ENCODE results near the gene PSTPIP1. TPM values are rescaled to one million over a fixed set of nuclear protein-coding genes. Genes with fewer than 3 reads are reported as not detected.

PSTPIP1 gene
- total and polyA plus RNA-seq, 9 of the 15 experiments (the other 6 are each of a cell fraction or from before 2014, with no cell fraction given) = not detected

GRCh38 chr15:77057072-77057471, 62.1 kb downstream of the PSTPIP1 start:
- H3K9ac ChIP-seq (ENCODE audit: insufficient read depth in 1 of 2, low read depth in 2 of 2, low read length in 2 of 2) = no peak overlapping the region
- peaks cover 0 to 5% of the 10 kb centered on the region in 2 experiments; a peak in 1 of 5 replicates for H3K4me1 ChIP-seq (replicated peaks in 1 of 2; ENCODE audit: control insufficient read depth in 2 of 2, insufficient read depth in 2 of 2, low read length in 2 of 2)
- WGBS (ENCODE audit: insufficient coverage, low coverage, missing lambda C conversion rate) = 93% methylated on average over 1 of the region's 1 CpG
- no peaks in the 10 kb centered on the region for H3K9me1 ChIP-seq (ENCODE audit: control insufficient read depth, insufficient read depth, low read length)
- ATAC-seq (no peak), FAIRE-seq (no peak), DNase-seq (ENCODE audit: extremely low read depth in 1 of 4, low spot score in 3 of 4) (no peak)
- H3K27me3 ChIP-seq (ENCODE audit: control insufficient read depth in 2 of 2, insufficient read depth in 2 of 2, low read length in 2 of 2) = no peaks in the 10 kb centered on the region
- ChIA-PET CTCF (ENCODE audit: low intra/inter-chr PET ratio) (no interaction called here), POLR2A (interaction anchor here (1.6 kb wide), 1 partner anchor 13 kb away, joined by 8 read pairs; no protein-coding TSS in a partner anchor)
- no peaks in the 10 kb centered on the region for H4K20me1 ChIP-seq (replicated peaks; ENCODE audit: control insufficient read depth, insufficient read depth, low read length)
- BruUV-seq (replicated peaks) = no TSS peak
- H3K4me2 ChIP-seq (ENCODE audit: insufficient read depth, low read length) = no peak overlapping the region
- no peak overlapping the region for H2AFZ ChIP-seq (ENCODE audit: low read depth, low read length)
- no peaks in the 10 kb centered on the region for H3K9me3 ChIP-seq (replicated peaks; ENCODE audit: control insufficient read depth, insufficient read depth, low read depth, low read length)
- no peak overlapping the region for H3K4me3 ChIP-seq
- peaks cover 9% of the 10 kb centered on the region; the same call in 1 of the 3 replicates for H3K79me2 ChIP-seq (ENCODE audit: control insufficient read depth, insufficient read depth, low read length)
- intact Hi-C loops (cut with micrococcal nuclease) = no loop called here
- no peak overlapping the region for H3K27ac ChIP-seq (ENCODE audit: extremely low read depth, low read depth, low read length)
- peaks cover 19% of the 10 kb centered on the region; the same call in 2 of the 3 replicates for H3K36me3 ChIP-seq (ENCODE audit: control insufficient read depth, insufficient read depth, low read length)
- in situ Hi-C loops (cut with MboI) = no loop called here
- TF ChIP-seq ZNF507 (tag; conservative IDR thresholded peaks at IDR 0.05) (no peak), PBX2 (CRISPR knock-in tag; IDR thresholded peaks at IDR 0.05; ENCODE audit: low read depth) (no peak), PBX2 (tag; conservative IDR thresholded peaks at IDR 0.05; ENCODE audit: low read depth) (peak; percentile 73), ARID1B (IDR thresholded peaks at IDR 0.05) (peak; percentile 10; the same call in 1 of the 2 replicates), ATF3 (IDR thresholded peaks at IDR 0.05) (peak; percentile 84), ATF3 (CRISPR knock-in tag; conservative IDR thresholded peaks at IDR 0.05) (no peak), KLF16 (IDR thresholded peaks at IDR 0.05) (no peak), ZEB2 (IDR thresholded peaks at IDR 0.05) (no peak), JUNB (CRISPR knock-in tag; conservative IDR thresholded peaks at IDR 0.05) (no peak), CEBPB (tag; IDR thresholded peaks at IDR 0.05) (peak; percentile 74), ZNF449 (CRISPR knock-in tag; IDR thresholded peaks at IDR 0.05) (no peak), MEIS2 (IDR thresholded peaks at IDR 0.05; ENCODE audit: partially characterized antibody) (peak; percentile 76), ATF4 (CRISPR knock-in tag; IDR thresholded peaks at IDR 0.05) (0 out of 2 replicates have a peak, but pooled peaks have one; percentile 30), CEBPG (CRISPR knock-in tag; IDR thresholded peaks at IDR 0.05) (no peak), CEBPG (tag; conservative IDR thresholded peaks at IDR 0.05 in 1 of 2, IDR thresholded peaks at IDR 0.05 in 1 of 2) (peak; percentile 81 to 84), CHCHD3 (CRISPR knock-in tag; IDR thresholded peaks at IDR 0.05) (no peak), ARHGAP35 (IDR thresholded peaks at IDR 0.05; ENCODE audit: partially characterized antibody) (no peak), MCM7 (IDR thresholded peaks at IDR 0.05) (no peak), SOX6 (IDR thresholded peaks at IDR 0.05) (peak; percentile 41; the same call in 1 of the 2 replicates)

Measured in K562 (cell line).